Activated gamma-delta T cell treated with anti-CD3 and anti-CD28 coated beads, Interleukin-2, amount 50 U/mL, for 16 hours (primary cell): ENCODE measurements around the gene FNDC7.
A peak's percentile ranks its signal among the peaks of the same experiment; 100 is the strongest.
"Not testable (repeated sequence)": the region's sequence is repeated elsewhere in the genome, so short reads cannot be mapped to it uniquely, and the experiment has no call there.

Experiments
- DNase-seq: peaks from one replicate; pipeline ENCODE4 v3.0.0-alpha.2; 2020; ENCODE audit warnings: low read depth

FNDC7 gene

GRCh38 chr1:108712606-108713150 lies at the start of gene FNDC7:
Gene FNDC7, plus strand, starts transcription at chr1:108712908. Its CDS starts 26 bp downstream, at chr1:108712934.
- DNase-seq: no peak

- DNase-seq: no peak
Observed at GRCh38 chr1:108663074-108663473, 49.6 kb upstream of the FNDC7 start.

GRCh38 chr1:108664481-108664880 lies 48.2 kb upstream of the FNDC7 start:
- DNase-seq: no peak

GRCh38 chr1:108665067-108665466 lies 47.6 kb upstream of the FNDC7 start:
- no peak for DNase-seq

- no peak for DNase-seq
Observed at GRCh38 chr1:108665771-108666170, 46.9 kb upstream of the FNDC7 start.

GRCh38 chr1:108667422-108667821 lies 45.3 kb upstream of the FNDC7 start:
- DNase-seq: not testable (repeated sequence)

- DNase-seq: no peak
Observed at GRCh38 chr1:108668777-108669176, 43.9 kb upstream of the FNDC7 start.

- no peak for DNase-seq
Observed at GRCh38 chr1:108669679-108670078, 43.0 kb upstream of the FNDC7 start.

- DNase-seq: no peak
Observed at GRCh38 chr1:108670131-108670773, 42.5 kb upstream of the FNDC7 start.

GRCh38 chr1:108671143-108671542 lies 41.6 kb upstream of the FNDC7 start:
- no peak for DNase-seq

GRCh38 chr1:108678706-108679105 lies 34.0 kb upstream of the FNDC7 start:
- no peak for DNase-seq

- DNase-seq: no peak
Observed at GRCh38 chr1:108679586-108680213, 33.0 kb upstream of the FNDC7 start.

GRCh38 chr1:108681701-108682100 lies 31.0 kb upstream of the FNDC7 start:
- DNase-seq: not testable (repeated sequence)

GRCh38 chr1:108685529-108685928 lies 27.2 kb upstream of the FNDC7 start:
- DNase-seq: no peak

GRCh38 chr1:108686614-108687313 lies 25.9 kb upstream of the FNDC7 start:
- no peak for DNase-seq

GRCh38 chr1:108691128-108691941 lies 21.4 kb upstream of the FNDC7 start:
- DNase-seq: no peak

GRCh38 chr1:108691942-108692723 lies 20.6 kb upstream of the FNDC7 start, which contains the start of gene PRPF38B:
Gene PRPF38B, plus strand, starts transcription at chr1:108692310. Its CDS starts 282 bp downstream, at chr1:108692592.
- peak; percentile 91 for DNase-seq

- peak; percentile 68 for DNase-seq
Observed at GRCh38 chr1:108692724-108693655, 19.7 kb upstream of the FNDC7 start.

GRCh38 chr1:108695535-108695934 lies 17.2 kb upstream of the FNDC7 start:
- no peak for DNase-seq
